ENCODE data around the gene SRSF4. TPM values are rescaled to one million over a fixed set of nuclear protein-coding genes. Genes with fewer than 3 reads are reported as not detected.

Gene SRSF4
- total RNA-seq, 4 donors from 2014 or later = 61.4 to 107 (median 75.4) TPM

GRCh38 chr1:29126198-29126597 lies 55.5 kb downstream of the SRSF4 start:
- TF ChIP-seq, protein P1, sequence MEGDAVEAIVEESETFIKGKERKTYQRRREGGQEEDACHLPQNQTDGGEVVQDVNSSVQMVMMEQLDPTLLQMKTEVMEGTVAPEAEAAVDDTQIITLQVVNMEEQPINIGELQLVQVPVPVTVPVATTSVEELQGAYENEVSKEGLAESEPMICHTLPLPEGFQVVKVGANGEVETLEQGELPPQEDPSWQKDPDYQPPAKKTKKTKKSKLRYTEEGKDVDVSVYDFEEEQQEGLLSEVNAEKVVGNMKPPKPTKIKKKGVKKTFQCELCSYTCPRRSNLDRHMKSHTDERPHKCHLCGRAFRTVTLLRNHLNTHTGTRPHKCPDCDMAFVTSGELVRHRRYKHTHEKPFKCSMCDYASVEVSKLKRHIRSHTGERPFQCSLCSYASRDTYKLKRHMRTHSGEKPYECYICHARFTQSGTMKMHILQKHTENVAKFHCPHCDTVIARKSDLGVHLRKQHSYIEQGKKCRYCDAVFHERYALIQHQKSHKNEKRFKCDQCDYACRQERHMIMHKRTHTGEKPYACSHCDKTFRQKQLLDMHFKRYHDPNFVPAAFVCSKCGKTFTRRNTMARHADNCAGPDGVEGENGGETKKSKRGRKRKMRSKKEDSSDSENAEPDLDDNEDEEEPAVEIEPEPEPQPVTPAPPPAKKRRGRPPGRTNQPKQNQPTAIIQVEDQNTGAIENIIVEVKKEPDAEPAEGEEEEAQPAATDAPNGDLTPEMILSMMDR (IDR thresholded peaks at IDR 0.05; ENCODE audit: low read depth) = no peak

GRCh38 chr1:29125788-29126187 lies 55.9 kb downstream of the SRSF4 start:
- TF ChIP-seq, protein P1 (IDR thresholded peaks at IDR 0.05; ENCODE audit: low read depth) = no peak

DNA sequence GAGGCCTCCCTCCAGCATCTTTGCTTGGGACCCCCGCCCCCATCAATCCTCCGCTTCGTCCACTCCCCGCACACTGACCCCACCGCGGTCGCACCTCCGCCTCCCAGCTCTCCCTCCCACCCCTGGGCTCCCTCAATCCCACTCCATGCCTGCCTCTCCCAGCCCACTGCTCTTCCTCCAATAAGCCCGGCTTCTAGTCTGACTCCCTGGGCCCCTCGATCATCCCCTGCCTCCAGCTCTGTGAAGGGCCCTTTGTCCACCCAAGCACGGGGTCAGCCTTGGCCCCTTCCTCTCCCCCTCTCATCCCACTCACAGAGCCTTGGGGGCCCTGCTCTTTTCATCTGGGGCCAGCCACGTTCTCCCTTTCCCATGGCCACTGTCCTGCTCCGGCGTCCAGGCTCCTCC lies 56.5 kb downstream of the SRSF4 start:
- TF ChIP-seq, protein P1 (IDR thresholded peaks at IDR 0.05; ENCODE audit: low read depth) = no peak

GRCh38 chr1:29124366-29125236 lies 57.1 kb downstream of the SRSF4 start:
- TF ChIP-seq, protein P1 (IDR thresholded peaks at IDR 0.05; ENCODE audit: low read depth) = no peak

GRCh38 chr1:29123887-29124365 lies 57.8 kb downstream of the SRSF4 start, which contains the start of gene TMEM200B:
TMEM200B (minus strand) TSS chr1:29123903; CDS start chr1:29121828, 2,075 bp downstream.
- TF ChIP-seq, protein P1 (IDR thresholded peaks at IDR 0.05; ENCODE audit: low read depth) = no peak

DNA sequence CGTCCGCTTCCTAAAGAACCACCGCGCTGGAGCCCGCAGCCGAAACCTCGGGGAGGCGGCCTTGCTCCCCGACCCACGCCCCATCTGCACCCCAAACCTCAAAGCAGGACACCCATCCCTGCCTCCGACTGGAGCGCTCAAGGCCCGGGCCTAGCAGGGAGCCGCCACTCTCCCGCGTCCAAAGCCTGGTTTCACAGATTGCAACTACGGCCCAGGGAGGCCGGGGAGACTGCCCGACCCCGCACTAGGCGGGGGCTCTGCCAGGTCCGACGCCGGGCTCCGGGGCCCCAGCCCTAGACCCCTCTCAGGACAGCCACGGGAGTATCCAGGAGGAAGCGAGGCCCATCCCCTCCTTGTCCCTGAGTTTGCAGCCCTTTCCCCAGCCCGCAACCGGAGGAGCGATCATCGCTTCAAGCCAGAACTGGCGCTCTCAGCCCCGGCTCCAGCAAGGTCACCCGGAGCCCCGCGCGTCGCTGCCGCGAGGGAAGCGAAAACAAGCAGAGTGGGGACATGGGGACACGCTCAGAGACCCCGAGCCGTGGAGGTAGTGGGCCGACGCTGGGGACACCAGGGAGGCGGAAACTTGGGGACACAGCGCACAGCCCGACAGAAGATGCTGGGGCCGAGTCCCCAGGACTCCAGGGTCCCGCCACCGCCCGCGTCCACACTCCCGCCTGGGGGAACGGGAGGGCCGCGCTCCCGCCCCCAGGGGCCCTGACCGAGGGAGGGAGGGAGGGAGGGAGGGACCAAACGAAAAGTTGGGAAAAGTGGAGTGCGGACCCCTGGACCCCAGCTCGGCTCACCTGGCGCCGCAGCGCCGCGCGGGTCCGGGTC lies 58.4 kb downstream of the SRSF4 start:
- TF ChIP-seq, protein P1 (IDR thresholded peaks at IDR 0.05; ENCODE audit: low read depth) = no peak

DNA sequence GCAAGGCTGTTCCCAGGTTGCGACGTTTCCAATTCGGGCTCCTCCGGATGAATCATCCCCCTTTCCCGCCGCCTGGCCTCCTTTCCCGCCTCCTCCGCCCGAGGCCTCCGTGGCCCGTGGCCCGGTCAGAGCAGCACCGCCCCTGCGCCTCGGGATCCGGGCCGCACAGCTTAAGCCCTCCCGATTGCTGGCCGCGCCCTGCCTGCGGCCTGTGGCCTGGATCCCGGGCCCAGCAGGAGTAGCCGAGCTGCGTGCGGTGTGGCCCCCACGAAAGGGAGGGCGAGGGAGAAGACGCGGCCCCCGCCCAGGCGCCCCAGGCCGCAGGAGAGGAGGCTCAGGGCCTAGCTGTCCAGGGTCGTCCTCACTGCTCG lies 59.0 kb downstream of the SRSF4 start:
- TF ChIP-seq, protein P1 (IDR thresholded peaks at IDR 0.05; ENCODE audit: low read depth) = no peak

All from subcutaneous adipose tissue (tissue), 4 donors.